ENCODE data around the gene FGFBP2. TPM values are rescaled to one million over a fixed set of nuclear protein-coding genes. Genes with fewer than 3 reads are reported as not detected.

Gene FGFBP2
- total and polyA plus RNA-seq, 10 of the 15 experiments (the other 5 are each of a cell fraction or from before 2014, with no cell fraction given) = 0.23 TPM; not detected in 9

GRCh38 chr4:15921592-15921932 is 41.4 kb downstream of the FGFBP2 start (continued):
- TF ChIP-seq PRDM15 (CRISPR knock-in tag; IDR thresholded peaks at IDR 0.05) (no peak), RELA (IDR thresholded peaks at IDR 0.05; ENCODE audit: borderline replicate concordance, partially characterized antibody) (no peak)

- Histone ChIP-seq H3K4me3 (no peak overlapping the region), H3K27me3 (replicated peaks in 1 of 2; ENCODE audit: control insufficient read depth in 2 of 2, insufficient read depth in 2 of 2, low read length in 1 of 2) (peaks cover 1 to 2% of the 10 kb centered on the region in 2 experiments; a peak in 2 of 4 replicates), H3K27ac (ENCODE audit: control insufficient read depth, insufficient read depth) (no peak overlapping the region), H3K4me1 (ENCODE audit: control insufficient read depth, insufficient read depth, low read length) (no peaks in the 10 kb centered on the region), H3K4me2 (ENCODE audit: control insufficient read depth, insufficient read depth) (no peak overlapping the region), H4K20me1 (ENCODE audit: control insufficient read depth, insufficient read depth) (no peaks in the 10 kb centered on the region), H3K79me2 (ENCODE audit: control insufficient read depth, insufficient read depth, low read length) (no peaks in the 10 kb centered on the region), H3K9ac (ENCODE audit: control insufficient read depth, insufficient read depth, low read length) (no peak overlapping the region), H3K36me3 (ENCODE audit: control insufficient read depth in 2 of 2, insufficient read depth in 2 of 2, low read length in 1 of 2) (no peaks in the 10 kb centered on the region), H2AFZ (ENCODE audit: control insufficient read depth, low read depth, low read length) (no peak overlapping the region), H3K9me3 (replicated peaks; ENCODE audit: control insufficient read depth, insufficient read depth, low read length) (no peaks in the 10 kb centered on the region)
- ChIA-PET RAD21 (ENCODE audit: unreplicated experiment) (no interaction called here), CTCF (no interaction called here), POLR2A (interaction anchor here (0.6 kb wide), 1 partner anchor 863 kb away, joined by 4 read pairs; no protein-coding TSS in a partner anchor), SMC1A (ENCODE audit: uncharacterized antibody, unreplicated experiment) (no interaction called here)
- FAIRE-seq (no peak), DNase-seq (ENCODE audit: low read depth, low spot score) (no peak), ATAC-seq (no peak)
- BruUV-seq (replicated peaks) = no TSS peak
- intact Hi-C loops (cut with micrococcal nuclease; ENCODE audit: unreplicated experiment) = no loop called here
- in situ Hi-C loops (cut with MboI) = no loop called here
- TF ChIP-seq TCF7 (IDR thresholded peaks at IDR 0.05; ENCODE audit: borderline replicate concordance) = no peak
- no peak for TF ChIP-seq ZNF592 (IDR thresholded peaks at IDR 0.05)
- no peak for TF ChIP-seq SIN3A (IDR thresholded peaks at IDR 0.05; ENCODE audit: low read depth, low read length)
- TF ChIP-seq SIX5 (IDR thresholded peaks at IDR 0.05; ENCODE audit: low read depth, low read length, severe bottlenecking) = no peak
- no peak for TF ChIP-seq HSF1 (IDR thresholded peaks at IDR 0.05; ENCODE audit: low read depth, low read length)
- WGBS (ENCODE audit: insufficient coverage, insufficient replicate concordance, low lambda C conversion rate, missing lambda C conversion rate) = 21% methylated on average over 4 of the region's 4 CpGs
These were observed 42.0 kb downstream of the FGFBP2 start for GRCh38 chr4:15920723-15921591.

All from GM12878 (cell line).